WTC11 (cell line): ENCODE results near the gene HCLS1. TPM values are rescaled to one million over a fixed set of nuclear protein-coding genes. Genes with fewer than 3 reads are reported as not detected.

Experiments used
- ATAC-seq: fragments of 200-7000 bp; cut with Tn5 transposase; 2 replicates; pipeline ENCODE4 v1.10.0; 2021; ENCODE audit warnings: mild to moderate bottlenecking, moderate library complexity
- CTCF ChIA-PET: fragments of 300-600 bp; sonication (Branson Sonifier 250); formaldehyde crosslinking; loops from one replicate; lab custom pipeline; 2021; ENCODE audit warnings: antibody characterized with exemption; lab: Charles Lee
- POLR2A ChIA-PET: fragments of 350-600 bp; sonication (Branson Sonifier 250); formaldehyde crosslinking; loops from one replicate; lab custom pipeline; 2021; ENCODE audit warnings: antibody characterized with exemption; lab: Charles Lee
- DNase-seq: peaks from one replicate; pipeline ENCODE4 v3.0.0; 2021; ENCODE audit warnings: low spot score
- H3K27ac Mint-ChIP-seq: 2 replicates; pipeline ENCODE4 v1.8.0; 2021; ENCODE audit warnings: mixed read lengths
- H3K27me3 Mint-ChIP-seq: 2 replicates; pipeline ENCODE4 v1.8.0; 2021; ENCODE audit warnings: low read depth, mild to moderate bottlenecking, moderate library complexity, mixed read lengths
- H3K36me3 Mint-ChIP-seq: 2 replicates; pipeline ENCODE4 v1.8.0; 2021; ENCODE audit warnings: mixed read lengths
- H3K4me1 Mint-ChIP-seq: 2 replicates; pipeline ENCODE4 v1.8.0; 2022; ENCODE audit warnings: mixed read lengths
- H3K4me3 Mint-ChIP-seq: 2 replicates; pipeline ENCODE4 v1.8.0; 2021; ENCODE audit warnings: mild to moderate bottlenecking, moderate library complexity, mixed read lengths
- H3K9me3 Mint-ChIP-seq: 2 replicates; pipeline ENCODE4 v1.8.0; 2021; ENCODE audit warnings: mixed read lengths
- ATF1 ChIP-seq: sonication (generic); formaldehyde crosslinking; IDR thresholded peaks from 2 replicates; pipeline ENCODE4 v1.8.1; 2023; ENCODE audit warnings: mild to moderate bottlenecking, moderate library complexity, missing genetic modification reagents
- ATF2 ChIP-seq: sonication (generic); formaldehyde crosslinking; IDR thresholded peaks from 2 replicates; pipeline ENCODE4 v1.8.1; 2022; ENCODE audit warnings: low read depth, missing genetic modification reagents, borderline replicate concordance
- ATF6 ChIP-seq: sonication (generic); formaldehyde crosslinking; IDR thresholded peaks from 2 replicates; pipeline ENCODE4 v1.8.1; 2023; ENCODE audit warnings: mild to moderate bottlenecking, missing genetic modification reagents
- CREB1 ChIP-seq: sonication (generic); formaldehyde crosslinking; IDR thresholded peaks from 2 replicates; pipeline ENCODE4 v1.8.0; 2023; ENCODE audit warnings: mild to moderate bottlenecking, missing genetic modification reagents
- CREM ChIP-seq: sonication (generic); formaldehyde crosslinking; IDR thresholded peaks from 2 replicates; pipeline ENCODE4 v1.8.1; 2022; ENCODE audit warnings: mild to moderate bottlenecking, missing genetic modification reagents, moderate library complexity
- E2F5 ChIP-seq: sonication (generic); formaldehyde crosslinking; IDR thresholded peaks from 2 replicates; pipeline ENCODE4 v1.8.1; 2022; ENCODE audit warnings: mild to moderate bottlenecking, moderate library complexity, missing genetic modification reagents
- ELF4 ChIP-seq: sonication (generic); formaldehyde crosslinking; IDR thresholded peaks from 2 replicates; pipeline ENCODE4 v1.8.1; 2022; ENCODE audit warnings: low read depth, mild to moderate bottlenecking, moderate library complexity, missing genetic modification reagents
- EMX1 ChIP-seq: fragments of 250-450 bp; sonication (Bioruptor Pico); IDR thresholded peaks from 2 replicates; pipeline ENCODE4 v1.8.0; 2021; ENCODE audit warnings: mild to moderate bottlenecking
- ETV6 ChIP-seq: sonication (generic); formaldehyde crosslinking; IDR thresholded peaks from 2 replicates; pipeline ENCODE4 v1.8.1; 2022; ENCODE audit warnings: mild to moderate bottlenecking, missing genetic modification reagents
- HMGA2 ChIP-seq: fragments of 250-450 bp; sonication (Bioruptor Pico); IDR thresholded peaks from 2 replicates; pipeline ENCODE4 v1.4.0; 2021; ENCODE audit warnings: mild to moderate bottlenecking, moderate library complexity
- HMGXB4 ChIP-seq: sonication (generic); formaldehyde crosslinking; IDR thresholded peaks from 2 replicates; pipeline ENCODE4 v1.8.1; 2023; ENCODE audit warnings: mild to moderate bottlenecking, moderate library complexity, missing genetic modification reagents
- JUN ChIP-seq: sonication (generic); formaldehyde crosslinking; IDR thresholded peaks from 2 replicates; pipeline ENCODE4 v1.8.0; 2023; ENCODE audit warnings: mild to moderate bottlenecking, missing genetic modification reagents
- KAT7 ChIP-seq: sonication (generic); formaldehyde crosslinking; IDR thresholded peaks from 2 replicates; pipeline ENCODE4 v1.8.1; 2023; ENCODE audit warnings: missing genetic modification reagents, mild to moderate bottlenecking, borderline replicate concordance
- MLX ChIP-seq: sonication (generic); formaldehyde crosslinking; IDR thresholded peaks from 2 replicates; pipeline ENCODE4 v1.8.1; 2023; ENCODE audit warnings: mild to moderate bottlenecking, missing genetic modification reagents, moderate library complexity
- NFE2L1 ChIP-seq: sonication (generic); formaldehyde crosslinking; IDR thresholded peaks from 2 replicates; pipeline ENCODE4 v1.8.1; 2023; ENCODE audit warnings: missing genetic modification reagents
- PREB ChIP-seq: sonication (generic); formaldehyde crosslinking; IDR thresholded peaks from 2 replicates; pipeline ENCODE4 v1.8.1; 2022; ENCODE audit warnings: mild to moderate bottlenecking, missing genetic modification reagents, moderate library complexity, borderline replicate concordance
- RELA ChIP-seq: sonication (generic); formaldehyde crosslinking; IDR thresholded peaks from 2 replicates; pipeline ENCODE4 v1.8.1; 2022; ENCODE audit warnings: missing genetic modification reagents, mild to moderate bottlenecking, borderline replicate concordance
- SMAD3 ChIP-seq: sonication (generic); formaldehyde crosslinking; IDR thresholded peaks from 2 replicates; pipeline ENCODE4 v1.8.0; 2022; ENCODE audit warnings: missing genetic modification reagents, mild to moderate bottlenecking, borderline replicate concordance
- USF1 ChIP-seq: sonication (generic); formaldehyde crosslinking; IDR thresholded peaks from 2 replicates; pipeline ENCODE4 v1.8.0; 2022; ENCODE audit warnings: mild to moderate bottlenecking, missing genetic modification reagents
- ZSCAN18 ChIP-seq: fragments of 250-450 bp; sonication (Bioruptor Pico); IDR thresholded peaks from 2 replicates; pipeline ENCODE4 v2.1.2; 2022; ENCODE audit warnings: mild to moderate bottlenecking, moderate library complexity
- total RNA-seq: library from RNA; stranded (reverse); gene quantifications from 3 replicates; pipeline ENCODE4 v1.2.3, GENCODE V29; 2021

HCLS1 gene
- total RNA-seq, 1 experiment from 2014 or later, result 2.6 TPM

- no peak overlapping the region for H3K4me3 Mint-ChIP-seq
- no peak for ATAC-seq
- POLR2A ChIA-PET, result no interaction called here
- no peak overlapping the region for H3K27ac Mint-ChIP-seq
- CTCF ChIA-PET, result interaction anchor here (1.7 kb wide), 1 partner anchor 56 kb away, joined by 4 read pairs; no protein-coding TSS in a partner anchor
- DNase-seq, result no peak
- H3K9me3 Mint-ChIP-seq, result no peaks in the 10 kb centered on the region
- no peaks in the 10 kb centered on the region for H3K4me1 Mint-ChIP-seq
- H3K36me3 Mint-ChIP-seq, result no peaks in the 10 kb centered on the region
- H3K27me3 Mint-ChIP-seq, result no peaks in the 10 kb centered on the region
- no peak for TF ChIP-seq ATF6 (CRISPR knock-in tag)
- TF ChIP-seq ETV6 (CRISPR knock-in tag), result no peak
- TF ChIP-seq NFE2L1, result no peak
- no peak for TF ChIP-seq JUN (CRISPR knock-in tag)
- TF ChIP-seq ATF1 (CRISPR knock-in tag), result no peak
- TF ChIP-seq CREM (CRISPR knock-in tag), result no peak
- no peak for TF ChIP-seq CREB1
- TF ChIP-seq KAT7 (CRISPR knock-in tag), result no peak
- no peak for TF ChIP-seq RELA (CRISPR knock-in tag)
- TF ChIP-seq ATF2 (CRISPR knock-in tag), result no peak
- no peak for TF ChIP-seq E2F5 (CRISPR knock-in tag)
- TF ChIP-seq PREB (CRISPR knock-in tag), result no peak
- no peak for TF ChIP-seq MLX (CRISPR knock-in tag)
- TF ChIP-seq SMAD3, result no peak
- TF ChIP-seq ZSCAN18, result no peak
These were observed 11.1 kb downstream of the HCLS1 start for GRCh38 chr3:121649645-121650044.

GRCh38 chr3:121648219-121648958, 12.3 kb downstream of the HCLS1 start:
- no peak overlapping the region for H3K4me3 Mint-ChIP-seq
- ATAC-seq (no peak), DNase-seq (no peak)
- no peaks in the 10 kb centered on the region for H3K9me3 Mint-ChIP-seq
- ChIA-PET CTCF (interaction anchor here (1.7 to 2.0 kb wide), 2 partner anchors 55 to 101 kb away, joined by 4 to 10 read pairs; no protein-coding TSS in a partner anchor), POLR2A (no interaction called here)
- H3K27ac Mint-ChIP-seq, result no peak overlapping the region
- H3K4me1 Mint-ChIP-seq, result peaks cover 11% of the 10 kb centered on the region
- TF ChIP-seq CREM (CRISPR knock-in tag) (no peak), HMGA2 (CRISPR knock-in tag) (no peak), NFE2L1 (no peak), ELF4 (CRISPR knock-in tag) (no peak), HMGXB4 (no peak), EMX1 (CRISPR knock-in tag) (no peak), USF1 (CRISPR knock-in tag) (no peak)
- H3K36me3 Mint-ChIP-seq, result no peaks in the 10 kb centered on the region
- no peaks in the 10 kb centered on the region for H3K27me3 Mint-ChIP-seq
